ENCODE data around the gene ADARB1. TPM values are rescaled to one million over a fixed set of nuclear protein-coding genes. Genes with fewer than 3 reads are reported as not detected.
A peak's percentile ranks its signal among the peaks of the same experiment; 100 is the strongest.

ADARB1 gene
- polyA plus RNA-seq, 1 of the 3 experiments (the other 2 are of a cell fraction): 7.8 TPM

- Histone ChIP-seq H2AFZ (ENCODE audit: low read depth) (no peak overlapping the region), H3K4me3 (ENCODE audit: low read depth in 2 of 2, low read length in 1 of 2) (no peak overlapping the region), H3K4me1 (ENCODE audit: control insufficient read depth in 1 of 2, insufficient read depth in 2 of 2, low read depth in 1 of 2, low read length in 1 of 2) (peaks cover 0 to 10% of the 10 kb centered on the region in 2 experiments; a peak in 1 of 4 replicates), H3F3A (replicated peaks; ENCODE audit: insufficient read depth) (peaks cover 3% of the 10 kb centered on the region), H3K36me3 (replicated peaks in 1 of 2; ENCODE audit: control insufficient read depth in 1 of 2, insufficient read depth in 2 of 2, low read length in 1 of 2) (peaks cover 0 to 48% of the 10 kb centered on the region in 2 experiments), H4K20me1 (ENCODE audit: insufficient read depth) (0 out of 2 replicates have a peak, but pooled peaks cover 14% of the 10 kb centered on the region), H3K9me3 (no peaks in the 10 kb centered on the region), H3K9me2 (no peaks in the 10 kb centered on the region), H3K79me2 (ENCODE audit: insufficient read depth) (no peaks in the 10 kb centered on the region), H3K27me3 (ENCODE audit: insufficient read depth) (no peaks in the 10 kb centered on the region), H3K4me2 (no peak overlapping the region), H3K27ac (ENCODE audit: low read depth in 2 of 2, low read length in 1 of 2) (no peak overlapping the region), H3K9ac (no peak overlapping the region)
- 88% methylated on average over 23 of the region's 23 CpGs for WGBS (ENCODE audit: low lambda C conversion rate)
- peak; percentile 33 for DNase-seq
- CTCF ChIA-PET: interaction anchor here (0.6 to 2.2 kb wide), 3 partner anchors 22 to 127 kb away, joined by 3 to 6 read pairs (median 3); no protein-coding TSS in a partner anchor
- POLR2A ChIA-PET: interaction anchor here (0.6 kb wide), 1 partner anchor 11 kb away, joined by 3 read pairs; no protein-coding TSS in a partner anchor
- TF ChIP-seq, protein P1, sequence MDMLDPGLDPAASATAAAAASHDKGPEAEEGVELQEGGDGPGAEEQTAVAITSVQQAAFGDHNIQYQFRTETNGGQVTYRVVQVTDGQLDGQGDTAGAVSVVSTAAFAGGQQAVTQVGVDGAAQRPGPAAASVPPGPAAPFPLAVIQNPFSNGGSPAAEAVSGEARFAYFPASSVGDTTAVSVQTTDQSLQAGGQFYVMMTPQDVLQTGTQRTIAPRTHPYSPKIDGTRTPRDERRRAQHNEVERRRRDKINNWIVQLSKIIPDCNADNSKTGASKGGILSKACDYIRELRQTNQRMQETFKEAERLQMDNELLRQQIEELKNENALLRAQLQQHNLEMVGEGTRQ (IDR thresholded peaks at IDR 0.05; ENCODE audit: borderline replicate concordance, low read depth, low read length): no peak
- TF ChIP-seq CTCF (IDR thresholded peaks at IDR 0.05) (no peak), ELF1 (IDR thresholded peaks at IDR 0.05) (no peak), EZH2phosphoT487 (IDR thresholded peaks at IDR 0.05; ENCODE audit: borderline replicate concordance, low read depth) (no peak), RFX5 (IDR thresholded peaks at IDR 0.05; ENCODE audit: low read length) (no peak), RAD21 (IDR thresholded peaks at IDR 0.05; ENCODE audit: low read length) (no peak), FOXM1 (IDR thresholded peaks at IDR 0.05; ENCODE audit: low read depth) (no peak)
Measured at GRCh38 chr21:45264146-45264911, 189.9 kb downstream of the ADARB1 start.

DNA sequence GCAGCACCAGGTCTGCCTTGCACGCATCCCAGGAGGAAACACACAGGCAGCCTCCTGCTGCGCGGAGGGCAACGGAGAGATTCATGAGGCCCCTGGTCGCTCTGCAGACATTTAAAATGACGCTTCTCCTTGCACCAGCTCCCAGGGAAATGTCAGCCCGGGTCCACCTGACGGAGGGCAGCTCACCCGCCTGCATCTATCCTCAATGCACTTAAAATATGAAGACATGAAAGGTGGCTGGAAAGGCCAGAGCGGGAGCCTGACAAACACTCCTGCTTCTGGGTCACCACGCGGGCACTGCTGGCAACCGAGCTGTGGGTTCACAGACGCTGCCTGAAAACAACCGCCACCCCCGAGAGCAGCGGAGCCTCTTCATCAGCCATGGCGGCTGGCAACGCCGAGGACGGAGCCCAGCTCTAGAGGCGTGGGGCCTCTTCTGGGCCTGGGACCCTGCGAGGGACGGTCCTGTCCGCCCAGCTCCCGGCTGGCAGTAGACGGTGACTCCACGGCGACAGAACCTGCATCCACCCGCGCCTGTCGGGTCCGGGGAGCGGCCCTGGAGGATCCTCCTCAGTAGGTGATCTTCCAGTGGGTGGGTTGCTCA lies 190.6 kb downstream of the ADARB1 start:
- TF ChIP-seq SMC3 (IDR thresholded peaks at IDR 0.05; ENCODE audit: low read depth, low read length) (no peak), FOSL2 (IDR thresholded peaks at IDR 0.05; ENCODE audit: borderline replicate concordance, low read depth) (no peak), SIN3A (IDR thresholded peaks at IDR 0.05; ENCODE audit: borderline replicate concordance, low read depth, low read length) (no peak), RXRA (IDR thresholded peaks at IDR 0.05; ENCODE audit: borderline replicate concordance, low read depth) (no peak), NFIC (IDR thresholded peaks at IDR 0.05; ENCODE audit: borderline replicate concordance) (no peak), POLR2AphosphoS5 (IDR thresholded peaks at IDR 0.05; ENCODE audit: low read depth, low read length) (no peak), MXI1 (IDR thresholded peaks at IDR 0.05; ENCODE audit: low read depth, low read length) (no peak), TEAD4 (IDR thresholded peaks at IDR 0.05; ENCODE audit: borderline replicate concordance, insufficient read depth) (no peak), ZBTB33 (IDR thresholded peaks at IDR 0.05; ENCODE audit: borderline replicate concordance, low read depth) (no peak)
- POLR2A ChIA-PET: no interaction called here
- H3F3A ChIP-seq (replicated peaks; ENCODE audit: insufficient read depth): peaks cover 3% of the 10 kb centered on the region
- H3K4me3 ChIP-seq (ENCODE audit: low read depth in 2 of 2, low read length in 1 of 2): no peak overlapping the region
- no peak overlapping the region for H2AFZ ChIP-seq (ENCODE audit: low read depth)
- H3K9me2 ChIP-seq: no peaks in the 10 kb centered on the region
- H3K79me2 ChIP-seq (ENCODE audit: insufficient read depth): peaks cover 5% of the 10 kb centered on the region
- no peak overlapping the region for H3K4me2 ChIP-seq
- no peak overlapping the region for H3K27ac ChIP-seq (ENCODE audit: low read depth in 2 of 2, low read length in 1 of 2)
- no peak for DNase-seq
- CTCF ChIA-PET: interaction anchor here (0.6 to 2.2 kb wide), 3 partner anchors 22 to 128 kb away, joined by 3 to 6 read pairs (median 3); no protein-coding TSS in a partner anchor
- WGBS (ENCODE audit: low lambda C conversion rate): 92% methylated on average over 4 of the region's 34 CpGs
- peaks cover 0 to 5% of the 10 kb centered on the region in 2 experiments; a peak in 1 of 4 replicates for H3K4me1 ChIP-seq (ENCODE audit: control insufficient read depth in 1 of 2, insufficient read depth in 2 of 2, low read depth in 1 of 2, low read length in 1 of 2)
- H4K20me1 ChIP-seq (ENCODE audit: insufficient read depth): 0 out of 2 replicates have a peak, but pooled peaks cover 17% of the 10 kb centered on the region
- H3K36me3 ChIP-seq (replicated peaks in 1 of 2; ENCODE audit: control insufficient read depth in 1 of 2, insufficient read depth in 2 of 2, low read length in 1 of 2): peaks cover 4 to 53% of the 10 kb centered on the region in 2 experiments
- no peaks in the 10 kb centered on the region for H3K9me3 ChIP-seq
- H3K27me3 ChIP-seq (ENCODE audit: insufficient read depth): no peaks in the 10 kb centered on the region
- H3K9ac ChIP-seq: no peak overlapping the region
